OCI-LY3 (cell line): ENCODE results near the gene MAP3K9.

Experiments used
- H2AFZ ChIP-seq: fragments of 200-600, 300-600 bp; shearing (Covaris generic); 2 replicates; pipeline ENCODE4 v1.6.0; 2014; ENCODE audit warnings: antibody characterized with exemption, low read depth, low read length
- H3K27ac ChIP-seq: fragments of 200-600, 300-600 bp; sonication (generic); 2 replicates; pipeline ENCODE4 v1.5.1; 2014; ENCODE audit warnings: mild to moderate bottlenecking, low read length, moderate library complexity, mixed read lengths
- H3K27me3 ChIP-seq: fragments of 200-600, 300-600 bp; sonication (generic); 2 replicates; pipeline ENCODE4 v1.6.1; 2014; ENCODE audit warnings: low read depth, low read length, mixed read lengths
- H3K36me3 ChIP-seq: fragments of 200-600, 300-600 bp; sonication (generic); replicated peaks from 2 replicates; pipeline ENCODE3; 2014; ENCODE audit warnings: low read depth, low read length, mixed read lengths
- H3K4me1 ChIP-seq: fragments of 300-600, 200-600 bp; sonication (generic); 2 replicates; pipeline ENCODE4 v1.6.1; 2014; ENCODE audit warnings: low read length, mixed read lengths
- H3K4me2 ChIP-seq: fragments of 200-600, 300-600 bp; sonication (generic); 2 replicates; pipeline ENCODE4 v1.6.1; 2014; ENCODE audit warnings: low read length, mixed read lengths
- H3K4me3 ChIP-seq: fragments of 300-600, 200-600 bp; sonication (generic); 2 replicates; pipeline ENCODE4 v1.5.1; 2014; ENCODE audit warnings: antibody characterized with exemption, mild to moderate bottlenecking, low read length, moderate library complexity
- H3K79me2 ChIP-seq: fragments of 300-600, 200-600 bp; shearing (Covaris generic); 2 replicates; pipeline ENCODE4 v1.6.1; 2014; ENCODE audit warnings: mild to moderate bottlenecking, low read length, mixed read lengths
- H3K9ac ChIP-seq: fragments of 300-600, 200-600 bp; shearing (Covaris generic); 2 replicates; pipeline ENCODE4 v1.6.0; 2014; ENCODE audit warnings: mild to moderate bottlenecking, low read length, moderate library complexity
- H3K9me3 ChIP-seq: fragments of 200-600, 300-600 bp; shearing (Covaris generic); 2 replicates; pipeline ENCODE4 v1.6.1; 2014; ENCODE audit warnings: low read length, mixed read lengths; ENCODE audit not compliant: insufficient read depth
- H4K20me1 ChIP-seq: fragments of 200-600, 300-600 bp; sonication (generic); 2 replicates; pipeline ENCODE4 v1.6.1; 2016; ENCODE audit warnings: low read length, mixed read lengths; ENCODE audit not compliant: insufficient read depth
- CTCF ChIP-seq: fragments of 200-600, 300-600 bp; sonication (generic); IDR thresholded peaks from 2 replicates; pipeline ENCODE4 v1.5.1; 2014; ENCODE audit warnings: antibody characterized with exemption, low read length, low read depth
- EZH2phosphoT487 ChIP-seq: fragments of 200-600 bp; shearing (Covaris generic); IDR thresholded peaks from 2 replicates; pipeline ENCODE4 v1.6.1; 2018; ENCODE audit warnings: antibody characterized with exemption, mixed run types, low read depth

Gene MAP3K9

GRCh38 chr14:70791971-70792370 lies 17.3 kb downstream of the MAP3K9 start:
- Histone ChIP-seq H3K9ac (no peak overlapping the region), H3K4me2 (no peak overlapping the region), H3K9me3 (no peaks in the 10 kb centered on the region), H3K27ac (no peak overlapping the region), H3K79me2 (peaks cover 3% of the 10 kb centered on the region; the same call in 1 of the 2 replicates), H3K27me3 (no peaks in the 10 kb centered on the region), H2AFZ (no peak overlapping the region), H3K36me3 (peaks cover 9% of the 10 kb centered on the region), H3K4me1 (no peaks in the 10 kb centered on the region), H4K20me1 (peaks cover 10% of the 10 kb centered on the region; the same call in 1 of the 2 replicates), H3K4me3 (no peak overlapping the region)
- TF ChIP-seq CTCF (no peak), EZH2phosphoT487 (no peak)

- no peak for TF ChIP-seq EZH2phosphoT487
- no peak for TF ChIP-seq CTCF
- no peaks in the 10 kb centered on the region for H3K79me2 ChIP-seq
These were observed 19.4 kb downstream of the MAP3K9 start for GRCh38 chr14:70789961-70790360.

GRCh38 chr14:70789361-70789760 lies 20.0 kb downstream of the MAP3K9 start:
- no peak overlapping the region for H2AFZ ChIP-seq
- no peaks in the 10 kb centered on the region for H3K9me3 ChIP-seq
- no peak overlapping the region for H3K4me2 ChIP-seq
- TF ChIP-seq EZH2phosphoT487 (no peak), CTCF (no peak)
- H3K9ac ChIP-seq: no peak overlapping the region
- H3K27me3 ChIP-seq: no peaks in the 10 kb centered on the region
- H3K27ac ChIP-seq: no peak overlapping the region
- no peaks in the 10 kb centered on the region for H3K79me2 ChIP-seq
- H3K36me3 ChIP-seq: peaks cover 5% of the 10 kb centered on the region
- H4K20me1 ChIP-seq: peaks cover 10% of the 10 kb centered on the region; the same call in 1 of the 2 replicates
- H3K4me1 ChIP-seq: no peaks in the 10 kb centered on the region
- H3K4me3 ChIP-seq: no peak overlapping the region

More at GRCh38 chr14:70789961-70790360, 19.4 kb downstream of the MAP3K9 start:
- H3K4me1 ChIP-seq: no peaks in the 10 kb centered on the region
- H3K4me2 ChIP-seq: no peak overlapping the region
- H3K9ac ChIP-seq: no peak overlapping the region
- H3K9me3 ChIP-seq: no peaks in the 10 kb centered on the region
- H3K27ac ChIP-seq: no peak overlapping the region
- H4K20me1 ChIP-seq: peaks cover 10% of the 10 kb centered on the region; the same call in 1 of the 2 replicates
- H2AFZ ChIP-seq: no peak overlapping the region
- no peak overlapping the region for H3K4me3 ChIP-seq
- H3K36me3 ChIP-seq: peaks cover 5% of the 10 kb centered on the region
- no peaks in the 10 kb centered on the region for H3K27me3 ChIP-seq

GRCh38 chr14:70788898-70789297 lies 20.4 kb downstream of the MAP3K9 start:
- Histone ChIP-seq H3K9ac (no peak overlapping the region), H4K20me1 (peaks cover 10% of the 10 kb centered on the region; the same call in 1 of the 2 replicates), H3K36me3 (peaks cover 5% of the 10 kb centered on the region), H3K27ac (no peak overlapping the region), H2AFZ (no peak overlapping the region), H3K4me1 (no peaks in the 10 kb centered on the region), H3K4me3 (no peak overlapping the region), H3K79me2 (no peaks in the 10 kb centered on the region), H3K9me3 (no peaks in the 10 kb centered on the region), H3K27me3 (no peaks in the 10 kb centered on the region), H3K4me2 (no peak overlapping the region)
- TF ChIP-seq CTCF: no peak
- TF ChIP-seq EZH2phosphoT487: no peak
